Stimulated activated CD4-positive, alpha-beta T cell treated with anti-CD3 and anti-CD28 coated beads, Interleukin-15, amount 100 ng/mL, for 48 hours (primary cell): ENCODE data around the gene RBM41.
"Not testable (repeated sequence)": the region's sequence is repeated elsewhere in the genome, so short reads cannot be mapped to it uniquely, and the experiment has no call there.

Source experiments
- DNase-seq, 2 donors: peaks; one replicate each; pipeline ENCODE4 v3.0.0-alpha.2; 2020; ENCODE audit warnings: low read depth in 2 of 2

Gene RBM41

GRCh38 chrX:107118322-107119147, at the start of gene RBM41:
RBM41 (minus strand) TSS chrX:107118822; CDS start chrX:107118773, 49 bp downstream.
- DNase-seq = peak; percentile 36 to 50

- no peak for DNase-seq
Measured at GRCh38 chrX:107168257-107168656, 49.6 kb upstream of the RBM41 start.

GRCh38 chrX:107167163-107167921, 48.7 kb upstream of the RBM41 start:
- DNase-seq = no peak

- DNase-seq = not testable (repeated sequence)
Measured at GRCh38 chrX:107157618-107158017, 39.0 kb upstream of the RBM41 start.

- DNase-seq = not testable (repeated sequence)
Measured at GRCh38 chrX:107155621-107156430, 37.2 kb upstream of the RBM41 start.

GRCh38 chrX:107154787-107155620, 36.4 kb upstream of the RBM41 start:
- DNase-seq = no peak

GRCh38 chrX:107153005-107153404, 34.4 kb upstream of the RBM41 start:
- DNase-seq = no peak

- no peak for DNase-seq
Measured at GRCh38 chrX:107146670-107147069, 28.0 kb upstream of the RBM41 start.

- DNase-seq = no peak
Measured at GRCh38 chrX:107135965-107136307, 17.3 kb upstream of the RBM41 start.

- no peak for DNase-seq
Measured at GRCh38 chrX:107135049-107135964, 16.7 kb upstream of the RBM41 start.

GRCh38 chrX:107123750-107124149, 5.1 kb upstream of the RBM41 start:
- no peak for DNase-seq

GRCh38 chrX:107119283-107119682, 661 bp upstream of the RBM41 start:
- no peak for DNase-seq

- no peak for DNase-seq
Measured at GRCh38 chrX:107117993-107118321, 665 bp downstream of the RBM41 start.

GRCh38 chrX:107107459-107107858, 11.2 kb downstream of the RBM41 start:
- DNase-seq = no peak

- DNase-seq = no peak
Measured at GRCh38 chrX:107102980-107103379, 15.6 kb downstream of the RBM41 start.

GRCh38 chrX:107076158-107076557, 42.5 kb downstream of the RBM41 start:
- no peak for DNase-seq

- DNase-seq = not testable (repeated sequence)
Measured at GRCh38 chrX:107057731-107058130, 60.9 kb downstream of the RBM41 start.

GRCh38 chrX:107054978-107055377, 63.6 kb downstream of the RBM41 start:
- DNase-seq = no peak

- DNase-seq = no peak
Measured at GRCh38 chrX:107050195-107050709, 68.4 kb downstream of the RBM41 start.

GRCh38 chrX:107047622-107048021, 71.0 kb downstream of the RBM41 start:
- DNase-seq = no peak
